Tibial artery (tissue), 4 donors: ENCODE measurements around the gene CHST11.

ENCODE experiments used
- DNase-seq, 2 donors: peaks; one replicate each; pipeline ENCODE4 v3.0.0-alpha.2; 2019
- H3K27ac ChIP-seq, 2 donors: fragments of 200-600 bp; sonication (generic) in 1 of 2; 1 replicate in 1 of 2; 2 replicates in 1 of 2; pipeline ENCODE4 v1.5.1; 2018 to 2019; ENCODE audit warnings: mild to moderate bottlenecking in 1 of 2
- H3K27me3 ChIP-seq, 2 donors: fragments of 200-600 bp; sonication (generic) in 1 of 2; one replicate each; pipeline versions ENCODE4 v1.5.1 to v1.6.0; 2016 to 2019
- H3K36me3 ChIP-seq, 3 donors: fragments of 200-600 bp; sonication (generic) in 2 of 3; one replicate each; pipeline ENCODE4 v1.5.1; 2016 to 2019; ENCODE audit warnings: mild to moderate bottlenecking in 2 of 3
- H3K4me1 ChIP-seq, 4 donors: fragments of 200-600 bp; sonication (generic) in 2 of 4; 1 replicate in 3 of 4; 2 replicates in 1 of 4; pipeline ENCODE4 v1.5.1; 2016 to 2019
- H3K4me3 ChIP-seq, 2 donors: fragments of 200-600 bp; sonication (generic) in 1 of 2; 1 replicate in 1 of 2; 2 replicates in 1 of 2; pipeline ENCODE4 v1.5.1; 2018 to 2019; ENCODE audit warnings: mild to moderate bottlenecking in 2 of 2
- H3K9me3 ChIP-seq, 3 donors: fragments of 200-600 bp; sonication (generic) in 1 of 3; one replicate each; pipeline ENCODE4 v1.5.1; 2016 to 2019
- intact Hi-C: fragments of 100-400 bp; cut with DNase I; formaldehyde crosslinking; loops from one replicate; pipeline ENCODE4 v1.15.0; 2023; ENCODE audit warnings: low total_unique reads
- TF ChIP-seq, protein P1 (sequence below), 2 experiments: fragments of 200-600 bp in 1 of 2; fragments of 450-650 bp in 1 of 2; IDR thresholded peaks; one replicate each; pipeline ENCODE4 v1.5.1; 2017 to 2019; ENCODE audit warnings: antibody characterized with exemption in 2 of 2, mild to moderate bottlenecking in 1 of 2, moderate library complexity in 1 of 2

CHST11 gene

DNA sequence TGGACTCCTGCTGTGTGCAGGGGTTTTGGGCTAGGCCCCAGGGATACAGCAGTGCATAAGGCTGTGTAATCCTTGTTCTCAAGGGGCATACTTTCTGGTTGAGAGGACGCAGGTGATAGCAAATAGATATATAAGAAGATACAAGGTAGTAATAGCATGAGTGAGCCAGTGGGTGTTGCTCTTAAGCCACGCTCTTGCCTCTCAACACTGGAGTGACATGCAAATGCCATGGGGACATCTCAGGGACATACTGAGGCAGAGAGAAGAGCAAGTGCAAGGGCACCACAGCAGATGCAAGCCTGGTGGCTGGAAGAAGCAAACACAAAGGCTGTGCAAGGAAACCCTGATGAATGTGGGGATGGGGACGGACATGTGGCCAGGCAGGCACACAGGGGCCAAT is 223.3 kb downstream of the CHST11 start:
- intact Hi-C loops: no loop called here
- H3K27ac ChIP-seq: no peak overlapping the region
- no peaks in the 10 kb centered on the region for H3K36me3 ChIP-seq
- DNase-seq: no peak
- H3K9me3 ChIP-seq: no peaks in the 10 kb centered on the region
- H3K27me3 ChIP-seq: no peaks in the 10 kb centered on the region
- H3K4me3 ChIP-seq: no peak overlapping the region
- TF ChIP-seq, protein P1, sequence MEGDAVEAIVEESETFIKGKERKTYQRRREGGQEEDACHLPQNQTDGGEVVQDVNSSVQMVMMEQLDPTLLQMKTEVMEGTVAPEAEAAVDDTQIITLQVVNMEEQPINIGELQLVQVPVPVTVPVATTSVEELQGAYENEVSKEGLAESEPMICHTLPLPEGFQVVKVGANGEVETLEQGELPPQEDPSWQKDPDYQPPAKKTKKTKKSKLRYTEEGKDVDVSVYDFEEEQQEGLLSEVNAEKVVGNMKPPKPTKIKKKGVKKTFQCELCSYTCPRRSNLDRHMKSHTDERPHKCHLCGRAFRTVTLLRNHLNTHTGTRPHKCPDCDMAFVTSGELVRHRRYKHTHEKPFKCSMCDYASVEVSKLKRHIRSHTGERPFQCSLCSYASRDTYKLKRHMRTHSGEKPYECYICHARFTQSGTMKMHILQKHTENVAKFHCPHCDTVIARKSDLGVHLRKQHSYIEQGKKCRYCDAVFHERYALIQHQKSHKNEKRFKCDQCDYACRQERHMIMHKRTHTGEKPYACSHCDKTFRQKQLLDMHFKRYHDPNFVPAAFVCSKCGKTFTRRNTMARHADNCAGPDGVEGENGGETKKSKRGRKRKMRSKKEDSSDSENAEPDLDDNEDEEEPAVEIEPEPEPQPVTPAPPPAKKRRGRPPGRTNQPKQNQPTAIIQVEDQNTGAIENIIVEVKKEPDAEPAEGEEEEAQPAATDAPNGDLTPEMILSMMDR (IDR thresholded peaks at IDR 0.05): no peak
- peaks cover 0 to 9% (median 5%) of the 10 kb centered on the region in 4 donors for H3K4me1 ChIP-seq

DNA sequence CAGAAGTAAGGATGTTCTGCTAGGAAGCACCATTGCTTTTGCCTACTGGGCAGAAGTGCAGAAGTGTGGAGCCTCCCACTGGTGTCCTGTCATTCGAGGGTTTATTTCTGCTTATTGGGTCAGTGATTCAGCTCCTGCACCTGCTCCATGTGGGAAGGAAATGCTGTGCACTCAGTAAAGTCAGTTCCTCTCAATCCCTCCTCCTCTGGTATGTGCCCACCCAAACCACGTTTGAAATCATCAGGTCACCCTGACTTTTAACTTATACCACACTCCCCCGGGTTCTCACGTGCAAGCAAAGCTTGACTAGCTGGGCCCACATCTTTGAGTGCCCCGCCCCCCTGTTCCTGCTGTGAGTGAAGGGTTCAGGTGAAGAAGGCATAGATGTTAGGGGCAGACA is 223.7 kb downstream of the CHST11 start:
- Histone ChIP-seq H3K4me1 (peaks cover 0 to 11% (median 9%) of the 10 kb centered on the region in 4 donors), H3K4me3 (no peak overlapping the region), H3K36me3 (no peaks in the 10 kb centered on the region), H3K27me3 (no peaks in the 10 kb centered on the region), H3K27ac (no peak overlapping the region), H3K9me3 (no peaks in the 10 kb centered on the region)
- TF ChIP-seq, protein P1 (IDR thresholded peaks at IDR 0.05): no peak
- DNase-seq: no peak
- intact Hi-C loops: no loop called here

DNA sequence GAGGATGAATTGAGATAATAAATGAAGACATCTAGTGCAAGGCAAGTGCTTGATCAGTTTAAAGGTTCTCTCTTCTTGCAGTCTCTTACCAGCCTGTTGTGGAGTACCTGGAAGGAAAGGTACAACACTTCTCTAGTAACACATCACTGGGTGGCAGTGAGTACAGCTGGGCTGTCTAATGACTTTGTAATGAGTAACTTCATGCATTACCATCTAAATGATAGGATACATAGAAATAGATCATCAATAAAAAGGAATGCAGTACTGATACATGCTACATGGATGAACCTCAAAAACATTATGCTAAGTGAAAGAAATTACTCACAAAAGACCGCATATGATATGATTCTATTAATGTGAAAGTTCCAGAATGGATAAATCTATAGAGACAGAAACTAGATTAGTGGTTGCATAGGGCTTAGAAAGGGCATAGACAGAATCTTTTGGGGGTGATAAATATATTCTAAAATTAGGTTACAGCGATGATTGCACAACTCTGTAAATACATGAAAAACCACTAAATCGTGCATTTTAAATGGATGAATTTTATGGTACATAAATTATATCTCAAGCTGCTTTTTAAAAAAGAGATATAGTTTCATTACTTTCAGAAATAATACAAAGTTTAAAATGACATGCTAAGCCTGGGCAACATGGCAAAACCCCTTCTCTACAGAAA is 224.4 kb downstream of the CHST11 start:
- no peaks in the 10 kb centered on the region for H3K36me3 ChIP-seq
- no peaks in the 10 kb centered on the region for H3K27me3 ChIP-seq
- intact Hi-C loops: no loop called here
- H3K27ac ChIP-seq: no peak overlapping the region
- no peaks in the 10 kb centered on the region for H3K9me3 ChIP-seq
- no peak overlapping the region for H3K4me3 ChIP-seq
- no peak for DNase-seq
- TF ChIP-seq, protein P1 (IDR thresholded peaks at IDR 0.05): no peak
- peaks cover 0 to 16% (median 15%) of the 10 kb centered on the region in 4 donors for H3K4me1 ChIP-seq

DNA sequence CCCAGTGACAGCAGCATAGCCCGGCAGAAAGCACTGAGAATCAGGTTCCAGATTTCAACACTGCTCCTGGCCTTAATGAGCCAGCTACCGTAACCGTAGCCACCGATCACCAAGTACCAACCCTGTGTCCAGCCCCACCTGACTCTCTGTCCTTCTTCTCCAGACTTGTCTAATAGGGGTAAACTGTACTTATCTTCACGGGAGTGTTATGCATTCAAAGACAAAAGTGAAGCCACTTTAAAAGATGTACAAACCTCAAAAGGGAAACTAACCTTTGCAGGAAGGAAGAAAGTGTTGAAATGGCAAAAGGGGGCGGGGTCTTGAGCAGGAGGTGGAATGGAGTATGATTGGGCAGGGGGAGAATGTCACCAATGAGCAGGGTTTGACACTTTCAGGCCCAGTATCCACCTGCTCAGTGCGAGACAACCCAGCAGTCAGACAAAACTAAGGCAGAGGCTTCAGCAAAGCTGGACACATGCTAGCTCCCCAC is 226.1 kb downstream of the CHST11 start:
- Histone ChIP-seq H3K4me1 (peaks cover 0 to 23% (median 18%) of the 10 kb centered on the region in 4 donors), H3K36me3 (no peaks in the 10 kb centered on the region), H3K27ac (no peak overlapping the region), H3K27me3 (no peaks in the 10 kb centered on the region), H3K4me3 (no peak overlapping the region), H3K9me3 (no peaks in the 10 kb centered on the region)
- TF ChIP-seq, protein P1 (IDR thresholded peaks at IDR 0.05): no peak
- DNase-seq: no peak
- intact Hi-C loops: no loop called here

DNA sequence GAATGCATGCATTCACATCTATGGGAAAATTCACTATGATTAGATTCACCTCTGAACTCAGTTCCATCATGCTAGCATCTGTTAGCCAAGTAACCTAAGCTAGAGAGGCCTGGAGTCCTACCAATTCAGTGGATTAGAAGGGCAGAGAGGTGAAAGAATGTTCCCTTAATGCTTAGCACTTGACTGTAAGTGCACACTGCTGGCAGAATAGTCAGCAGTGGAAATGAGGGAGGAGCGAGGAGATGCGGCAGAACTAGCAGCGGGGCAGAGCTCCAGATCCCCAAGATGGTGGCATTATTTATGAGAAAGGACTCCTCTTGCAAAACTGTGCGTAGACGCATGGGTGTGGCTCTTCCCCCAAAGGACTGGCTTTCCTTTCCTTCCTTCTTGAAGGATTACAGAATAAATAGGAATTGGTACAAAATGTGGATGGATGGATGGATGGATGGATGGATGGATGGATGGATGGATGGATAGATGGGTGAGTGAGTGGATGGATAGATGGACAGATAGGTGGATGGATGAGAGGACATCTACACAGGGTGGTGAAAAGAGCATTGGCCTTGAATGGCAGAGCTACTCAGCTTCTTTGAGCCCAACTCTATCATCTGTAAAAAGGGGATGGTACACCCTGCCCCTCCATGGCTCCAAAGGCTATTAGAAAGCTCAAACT is 227.2 kb downstream of the CHST11 start:
- DNase-seq: no peak
- Histone ChIP-seq H3K9me3 (no peaks in the 10 kb centered on the region), H3K4me3 (no peak overlapping the region), H3K27me3 (no peaks in the 10 kb centered on the region), H3K4me1 (peaks cover 0 to 23% (median 18%) of the 10 kb centered on the region in 4 donors), H3K27ac (no peak overlapping the region), H3K36me3 (no peaks in the 10 kb centered on the region)
- intact Hi-C loops: no loop called here
- TF ChIP-seq, protein P1 (IDR thresholded peaks at IDR 0.05): no peak
